GM06990 (cell line): ENCODE measurements around the gene PRIMA1.

Source experiments
- DNase-seq: peaks from one replicate; pipeline ENCODE4 v3.0.0-alpha.2; 2011; ENCODE audit not compliant: insufficient read length; ENCODE audit errors: extremely low read depth
- H3K27me3 ChIP-seq: replicated peaks from 2 replicates; pipeline ENCODE4 v1.6.0; 2011; ENCODE audit warnings: low read length; ENCODE audit not compliant: control insufficient read depth, insufficient read depth
- H3K36me3 ChIP-seq: 2 replicates; pipeline ENCODE4 v1.5.1; 2011; ENCODE audit warnings: low read length; ENCODE audit not compliant: control insufficient read depth, insufficient read depth
- H3K4me3 ChIP-seq: replicated peaks from 2 replicates; pipeline ENCODE4 v1.5.1; 2011; ENCODE audit warnings: low read depth, mild to moderate bottlenecking, control low read depth, low read length
- CTCF ChIP-seq: IDR thresholded peaks from 2 replicates; pipeline ENCODE4 v1.5.1; 2011; ENCODE audit warnings: low read length, control low read depth, mild to moderate bottlenecking, inconsistent platforms; ENCODE audit not compliant: insufficient read depth, poor library complexity, severe bottlenecking

The PRIMA1 gene

GRCh38 chr14:93700928-93701327 lies 87.4 kb downstream of the PRIMA1 start:
- Histone ChIP-seq H3K27me3 (no peaks in the 10 kb centered on the region; the same call in none of the 2 replicates), H3K36me3 (no peaks in the 10 kb centered on the region), H3K4me3 (no peak overlapping the region)
- TF ChIP-seq CTCF: no peak
- DNase-seq: no peak

- H3K36me3 ChIP-seq: no peaks in the 10 kb centered on the region
- DNase-seq: no peak
- no peaks in the 10 kb centered on the region for H3K27me3 ChIP-seq
- no peak overlapping the region for H3K4me3 ChIP-seq
- no peak for TF ChIP-seq CTCF
Measured at GRCh38 chr14:93693914-93694313, 94.4 kb downstream of the PRIMA1 start.

GRCh38 chr14:93691042-93691780 lies 97.1 kb downstream of the PRIMA1 start:
- no peak for DNase-seq
- H3K27me3 ChIP-seq: no peaks in the 10 kb centered on the region
- no peak overlapping the region for H3K4me3 ChIP-seq
- no peak for TF ChIP-seq CTCF
- no peaks in the 10 kb centered on the region for H3K36me3 ChIP-seq

GRCh38 chr14:93690146-93690545 lies 98.1 kb downstream of the PRIMA1 start:
- TF ChIP-seq CTCF: no peak
- Histone ChIP-seq H3K36me3 (no peaks in the 10 kb centered on the region), H3K27me3 (no peaks in the 10 kb centered on the region), H3K4me3 (no peak overlapping the region)
- DNase-seq: no peak

- Histone ChIP-seq H3K36me3 (no peaks in the 10 kb centered on the region), H3K27me3 (no peaks in the 10 kb centered on the region), H3K4me3 (no peak overlapping the region)
- no peak for TF ChIP-seq CTCF
- no peak for DNase-seq
Measured at GRCh38 chr14:93688820-93689219, 99.5 kb downstream of the PRIMA1 start.
